ENCODE measurements around the gene TAF1D.

DNA sequence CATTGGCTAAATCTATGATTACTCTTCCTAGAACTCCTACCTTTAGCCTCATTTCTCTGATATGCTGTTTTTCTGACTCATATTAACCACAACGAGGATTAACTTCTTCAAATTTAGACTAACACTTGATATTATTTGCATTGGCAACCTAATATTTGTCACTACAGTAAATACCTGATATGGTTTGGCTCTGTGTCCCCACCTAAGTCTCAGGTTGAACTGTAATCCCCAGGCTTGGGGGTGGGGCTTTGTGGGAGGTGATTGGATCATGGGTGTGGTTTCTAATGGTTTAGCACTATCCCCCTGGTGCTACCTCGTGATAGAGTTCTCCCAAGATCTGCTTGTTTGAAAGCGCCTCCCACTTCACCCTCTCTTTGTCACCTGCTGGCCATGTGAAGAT lies 25.7 kb upstream of the TAF1D start:
- TF ChIP-seq POLR2A (IDR thresholded peaks at IDR 0.05) = no peak
- TF ChIP-seq, protein P1, sequence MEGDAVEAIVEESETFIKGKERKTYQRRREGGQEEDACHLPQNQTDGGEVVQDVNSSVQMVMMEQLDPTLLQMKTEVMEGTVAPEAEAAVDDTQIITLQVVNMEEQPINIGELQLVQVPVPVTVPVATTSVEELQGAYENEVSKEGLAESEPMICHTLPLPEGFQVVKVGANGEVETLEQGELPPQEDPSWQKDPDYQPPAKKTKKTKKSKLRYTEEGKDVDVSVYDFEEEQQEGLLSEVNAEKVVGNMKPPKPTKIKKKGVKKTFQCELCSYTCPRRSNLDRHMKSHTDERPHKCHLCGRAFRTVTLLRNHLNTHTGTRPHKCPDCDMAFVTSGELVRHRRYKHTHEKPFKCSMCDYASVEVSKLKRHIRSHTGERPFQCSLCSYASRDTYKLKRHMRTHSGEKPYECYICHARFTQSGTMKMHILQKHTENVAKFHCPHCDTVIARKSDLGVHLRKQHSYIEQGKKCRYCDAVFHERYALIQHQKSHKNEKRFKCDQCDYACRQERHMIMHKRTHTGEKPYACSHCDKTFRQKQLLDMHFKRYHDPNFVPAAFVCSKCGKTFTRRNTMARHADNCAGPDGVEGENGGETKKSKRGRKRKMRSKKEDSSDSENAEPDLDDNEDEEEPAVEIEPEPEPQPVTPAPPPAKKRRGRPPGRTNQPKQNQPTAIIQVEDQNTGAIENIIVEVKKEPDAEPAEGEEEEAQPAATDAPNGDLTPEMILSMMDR (IDR thresholded peaks at IDR 0.05) = no peak

Data from sigmoid colon (tissue), 3 donors.